GM19193 (cell line): ENCODE data around the gene EMILIN1.

Experiments used
- POLR2A ChIP-seq: IDR thresholded peaks from 4 replicates; pipeline ENCODE4 v1.6.1; 2011; ENCODE audit not compliant: insufficient read depth, insufficient read length; ENCODE audit errors: extremely low read depth

The EMILIN1 gene

GRCh38 chr2:27135478-27135955 is 57.1 kb downstream of the EMILIN1 start:
- no peak for TF ChIP-seq POLR2A
